Prostate gland (tissue), 2 donors: ENCODE results near the gene NUMB.

Experiments
- POLR2A ChIP-seq: fragments of 450-650 bp; IDR thresholded peaks from one replicate; pipeline ENCODE4 v1.6.1; 2016; ENCODE audit warnings: antibody characterized with exemption, mild to moderate bottlenecking
- TF ChIP-seq, protein P1 (sequence below), 4 experiments: fragments of 200-600 bp in 2 of 4; fragments of 450-650 bp in 2 of 4; sonication (generic) in 2 of 4; IDR thresholded peaks; 1 replicate in 3 of 4; 2 replicates in 1 of 4; pipeline ENCODE4 v1.5.1; 2016 to 2019; ENCODE audit warnings: antibody characterized with exemption in 4 of 4, mild to moderate bottlenecking in 2 of 4, moderate library complexity in 2 of 4

DNA sequence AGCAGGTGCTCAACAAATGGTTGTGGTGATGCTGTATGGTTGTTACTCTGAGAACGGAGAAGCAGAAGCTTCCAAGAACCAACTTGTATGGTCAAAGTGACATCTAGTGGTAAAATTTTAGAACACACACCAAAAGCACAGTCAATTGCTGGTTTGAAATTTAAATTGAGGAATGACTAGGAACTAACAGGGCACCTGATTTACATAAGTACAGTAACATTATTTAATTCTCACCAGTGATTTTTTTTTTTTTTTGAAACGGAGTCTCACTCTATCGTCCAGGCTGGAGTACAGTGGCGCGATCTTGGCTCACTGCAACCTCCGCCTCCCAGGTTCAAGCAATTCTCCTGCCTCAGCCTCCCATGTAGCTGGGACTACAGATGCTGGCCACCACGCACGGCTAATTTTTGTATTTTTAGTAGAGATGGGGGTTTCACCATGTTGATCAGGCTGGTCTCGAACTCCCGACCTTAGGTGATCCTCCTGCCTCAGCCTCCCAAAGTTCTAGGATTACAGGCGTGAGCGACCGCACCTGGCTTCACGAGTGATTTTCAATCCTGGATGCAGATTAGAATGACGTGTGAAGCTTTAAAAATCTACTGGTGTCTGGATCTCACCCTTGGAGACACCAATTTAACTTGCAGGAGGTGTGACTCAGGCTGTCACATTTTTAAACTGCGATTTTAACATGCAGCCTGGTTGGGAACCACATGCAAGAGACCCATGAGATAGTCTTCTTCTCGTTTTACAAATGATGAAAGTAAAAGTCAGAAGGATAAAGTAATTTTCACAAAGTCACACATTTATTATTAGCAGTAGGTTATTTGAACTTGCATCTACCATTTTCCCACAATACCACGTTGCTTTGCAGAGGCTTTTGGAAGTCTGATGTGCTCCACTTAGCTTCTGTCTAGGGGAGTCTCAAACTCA lies 14.1 kb upstream of the NUMB start:
- TF ChIP-seq, protein P1, sequence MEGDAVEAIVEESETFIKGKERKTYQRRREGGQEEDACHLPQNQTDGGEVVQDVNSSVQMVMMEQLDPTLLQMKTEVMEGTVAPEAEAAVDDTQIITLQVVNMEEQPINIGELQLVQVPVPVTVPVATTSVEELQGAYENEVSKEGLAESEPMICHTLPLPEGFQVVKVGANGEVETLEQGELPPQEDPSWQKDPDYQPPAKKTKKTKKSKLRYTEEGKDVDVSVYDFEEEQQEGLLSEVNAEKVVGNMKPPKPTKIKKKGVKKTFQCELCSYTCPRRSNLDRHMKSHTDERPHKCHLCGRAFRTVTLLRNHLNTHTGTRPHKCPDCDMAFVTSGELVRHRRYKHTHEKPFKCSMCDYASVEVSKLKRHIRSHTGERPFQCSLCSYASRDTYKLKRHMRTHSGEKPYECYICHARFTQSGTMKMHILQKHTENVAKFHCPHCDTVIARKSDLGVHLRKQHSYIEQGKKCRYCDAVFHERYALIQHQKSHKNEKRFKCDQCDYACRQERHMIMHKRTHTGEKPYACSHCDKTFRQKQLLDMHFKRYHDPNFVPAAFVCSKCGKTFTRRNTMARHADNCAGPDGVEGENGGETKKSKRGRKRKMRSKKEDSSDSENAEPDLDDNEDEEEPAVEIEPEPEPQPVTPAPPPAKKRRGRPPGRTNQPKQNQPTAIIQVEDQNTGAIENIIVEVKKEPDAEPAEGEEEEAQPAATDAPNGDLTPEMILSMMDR (IDR thresholded peaks at IDR 0.05): peak; percentile 23 to 82 (median 64)
- no peak for TF ChIP-seq POLR2A
